ENCODE measurements around the gene CD99. TPM values are rescaled to one million over a fixed set of nuclear protein-coding genes. Genes with fewer than 3 reads are reported as not detected.
"Not testable (repeated sequence)": the region's sequence is repeated elsewhere in the genome, so short reads cannot be mapped to it uniquely, and the experiment has no call there.

Gene CD99
- total RNA-seq, 4 donors from 2014 or later: 162 to 192 (median 179) TPM

- H3K4me3 ChIP-seq: no peak overlapping the region
- H3K27ac ChIP-seq: no peak overlapping the region
- DNase-seq (ENCODE audit: low spot score in 2 of 2): no peak
- WGBS: 13% methylated on average over 1 of the region's 1 CpG
- no peak for TF ChIP-seq EP300 (IDR thresholded peaks at IDR 0.05)
- TF ChIP-seq POLR2A (IDR thresholded peaks at IDR 0.05): no peak
- TF ChIP-seq POLR2AphosphoS5 (IDR thresholded peaks at IDR 0.05): no peak
- TF ChIP-seq CTCF (IDR thresholded peaks at IDR 0.05): no peak
- peaks cover 23% of the 10 kb centered on the region for H3K4me1 ChIP-seq
- H3K9me3 ChIP-seq: no peaks in the 10 kb centered on the region
- peaks cover under 1% of the 10 kb centered on the region for H3K36me3 ChIP-seq
- H3K27me3 ChIP-seq: no peaks in the 10 kb centered on the region
Measured at GRCh38 chrX:2748815-2749188, 57.7 kb downstream of the CD99 start.

- H3K27ac ChIP-seq: peak overlapping the region; percentile 79
- DNase-seq (ENCODE audit: low spot score in 2 of 2): no peak
- WGBS: 18% methylated on average over 3 of the region's 3 CpGs
Measured at GRCh38 chrX:2751291-2751690, 60.2 kb downstream of the CD99 start.

GRCh38 chrX:2751874-2752300 is 60.8 kb downstream of the CD99 start, which contains the start of gene XG:
XG (plus strand) TSS chrX:2752040; CDS start chrX:2752275, 235 bp downstream.
- 30% methylated on average over 6 of the region's 11 CpGs for WGBS
- H3K36me3 ChIP-seq, H3K9me3 ChIP-seq, H3K27me3 ChIP-seq: not testable (repeated sequence)
- TF ChIP-seq POLR2AphosphoS5 (IDR thresholded peaks at IDR 0.05): peak in 1 of 3 donors; percentile 51
- peak within 1 kb of the TSS; percentile 79 for H3K27ac ChIP-seq
- DNase-seq (ENCODE audit: low spot score in 2 of 2): peak; percentile 83 to 87
- peak within 1 kb of the TSS; percentile 41 for H3K4me3 ChIP-seq
- H3K4me1 ChIP-seq: peaks cover 23% of the 10 kb centered on the region

More at GRCh38 chrX:2751291-2751690, 60.2 kb downstream of the CD99 start:
- no peaks in the 10 kb centered on the region for H3K9me3 ChIP-seq
- peaks cover 23% of the 10 kb centered on the region for H3K4me1 ChIP-seq
- H3K4me3 ChIP-seq: no peak overlapping the region
- H3K27me3 ChIP-seq: no peaks in the 10 kb centered on the region
- no peaks in the 10 kb centered on the region for H3K36me3 ChIP-seq
- TF ChIP-seq EP300 (IDR thresholded peaks at IDR 0.05): no peak
- no peak for TF ChIP-seq POLR2AphosphoS5 (IDR thresholded peaks at IDR 0.05)
- TF ChIP-seq POLR2A (IDR thresholded peaks at IDR 0.05): no peak
- TF ChIP-seq CTCF (IDR thresholded peaks at IDR 0.05): no peak

GRCh38 chrX:2752441-2752840 is 61.3 kb downstream of the CD99 start:
- H3K9me3 ChIP-seq; H3K36me3 ChIP-seq; DNase-seq (ENCODE audit: low spot score in 2 of 2); H3K27me3 ChIP-seq: not testable (repeated sequence)
- H3K4me3 ChIP-seq: peak overlapping the region; percentile 41
- peaks cover 22% of the 10 kb centered on the region for H3K4me1 ChIP-seq
- 33% methylated on average over 7 of the region's 7 CpGs for WGBS
- peak overlapping the region; percentile 79 for H3K27ac ChIP-seq

- not testable (repeated sequence) for H3K4me1 ChIP-seq; DNase-seq (ENCODE audit: low spot score in 2 of 2); H3K9me3 ChIP-seq; H3K27ac ChIP-seq; H3K4me3 ChIP-seq; H3K27me3 ChIP-seq; H3K36me3 ChIP-seq
- 79% methylated on average over 5 of the region's 5 CpGs for WGBS
Measured at GRCh38 chrX:2755163-2755715, 64.1 kb downstream of the CD99 start.

- H3K4me1 ChIP-seq: no peaks in the 10 kb centered on the region
- no peak overlapping the region for H3K4me3 ChIP-seq
- H3K27me3 ChIP-seq: no peaks in the 10 kb centered on the region
- no peak for DNase-seq (ENCODE audit: low spot score in 2 of 2)
- TF ChIP-seq POLR2A (IDR thresholded peaks at IDR 0.05) (no peak), CTCF (IDR thresholded peaks at IDR 0.05) (no peak), EP300 (IDR thresholded peaks at IDR 0.05) (no peak), POLR2AphosphoS5 (IDR thresholded peaks at IDR 0.05) (no peak)
- WGBS: 88% methylated on average over 10 of the region's 10 CpGs
- no peaks in the 10 kb centered on the region for H3K36me3 ChIP-seq
- no peaks in the 10 kb centered on the region for H3K9me3 ChIP-seq
- no peak overlapping the region for H3K27ac ChIP-seq
Measured at GRCh38 chrX:2756548-2756947, 65.5 kb downstream of the CD99 start.

GRCh38 chrX:2761246-2761645 is 70.2 kb downstream of the CD99 start:
- Histone ChIP-seq H3K4me1 (peaks cover 5% of the 10 kb centered on the region), H3K4me3 (no peak overlapping the region), H3K27me3 (no peaks in the 10 kb centered on the region), H3K9me3 (no peaks in the 10 kb centered on the region), H3K27ac (no peak overlapping the region), H3K36me3 (no peaks in the 10 kb centered on the region)
- DNase-seq (ENCODE audit: low spot score in 2 of 2): no peak
- WGBS: 89% methylated on average over 2 of the region's 2 CpGs
- TF ChIP-seq POLR2A (IDR thresholded peaks at IDR 0.05) (no peak), POLR2AphosphoS5 (IDR thresholded peaks at IDR 0.05) (no peak), EP300 (IDR thresholded peaks at IDR 0.05) (no peak), CTCF (IDR thresholded peaks at IDR 0.05) (no peak)

- WGBS: 72% methylated on average over 4 of the region's 4 CpGs
Measured at GRCh38 chrX:2762671-2763070, 71.6 kb downstream of the CD99 start.

GRCh38 chrX:2764766-2765548 is 73.9 kb downstream of the CD99 start:
- peak overlapping the region; percentile 24 for H3K27ac ChIP-seq
- H3K4me3 ChIP-seq: not testable (repeated sequence)

More at GRCh38 chrX:2762671-2763070, 71.6 kb downstream of the CD99 start:
- H3K4me1 ChIP-seq: peaks cover 13% of the 10 kb centered on the region
- not testable (repeated sequence) for H3K9me3 ChIP-seq; H3K36me3 ChIP-seq; DNase-seq (ENCODE audit: low spot score in 2 of 2); H3K27me3 ChIP-seq; H3K27ac ChIP-seq; H3K4me3 ChIP-seq

More at GRCh38 chrX:2764766-2765548, 73.9 kb downstream of the CD99 start:
- not testable (repeated sequence) for H3K27me3 ChIP-seq; H3K36me3 ChIP-seq; H3K9me3 ChIP-seq; DNase-seq (ENCODE audit: low spot score in 2 of 2)
- H3K4me1 ChIP-seq: peaks cover 16% of the 10 kb centered on the region
- 75% methylated on average over 18 of the region's 19 CpGs for WGBS
